HG03442 (cell line): ENCODE measurements around the gene SRGAP2.
A peak's percentile ranks its signal among the peaks of the same experiment; 100 is the strongest.
"Not testable (repeated sequence)": the region's sequence is repeated elsewhere in the genome, so short reads cannot be mapped to it uniquely, and the experiment has no call there.

ENCODE experiments used
- ATAC-seq: cut with Tn5 transposase; IDR thresholded peaks from one replicate; pipeline ENCODE4 v1.9.1; 2021; ENCODE audit warnings: mild to moderate bottlenecking, moderate library complexity; ENCODE audit not compliant: unreplicated experiment

SRGAP2 gene

GRCh38 chr1:206246129-206246886 lies 43.0 kb downstream of the SRGAP2 start:
- ATAC-seq = not testable (repeated sequence)

- ATAC-seq = peak; percentile 61
Measured at GRCh38 chr1:206250953-206251681, 47.8 kb downstream of the SRGAP2 start.

- ATAC-seq = not testable (repeated sequence)
Measured at GRCh38 chr1:206252680-206253335, 49.5 kb downstream of the SRGAP2 start.
